ENCODE results near the gene ZSWIM6.

The ZSWIM6 gene

DNA sequence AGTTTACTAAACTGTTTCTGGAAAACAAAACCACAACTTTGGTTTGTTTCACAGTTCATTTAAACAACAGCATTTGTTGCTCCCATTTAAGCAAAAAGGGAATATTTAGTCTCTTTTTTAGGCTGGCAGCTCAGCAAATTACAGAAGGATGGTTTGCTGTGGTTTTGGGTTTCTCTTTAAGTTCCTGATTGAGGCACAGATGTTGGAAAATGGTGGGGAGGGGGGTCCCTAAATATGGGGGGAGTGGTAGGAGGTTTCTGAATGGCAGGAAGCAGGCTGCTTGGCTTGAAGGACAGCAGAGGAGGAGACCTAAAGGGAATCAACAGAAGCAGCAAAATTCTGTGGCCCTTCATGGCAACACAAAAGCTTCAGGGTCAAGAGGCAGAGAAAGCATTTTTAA lies 263.4 kb downstream of the ZSWIM6 start:
- no peak for DNase-seq (ENCODE audit: low read depth)

Data from CMK (cell line).